Omental fat pad (tissue), 4 donors: Measurements from ENCODE around the gene FAM171A1. TPM values are rescaled to one million over a fixed set of nuclear protein-coding genes. Genes with fewer than 3 reads are reported as not detected.

Experiments used
- ATAC-seq: fragments of 150-250 bp; one replicate; pipeline ENCODE4 v1.9.1; 2016; ENCODE audit warnings: mild to moderate bottlenecking, moderate library complexity; ENCODE audit not compliant: low FRiP score
- DNase-seq: peaks from one replicate; pipeline ENCODE4 v3.0.0-alpha.2; 2019; ENCODE audit warnings: low spot score
- CTCF ChIP-seq, 3 donors: fragments of 450-650 bp; IDR thresholded peaks; one replicate each; pipeline ENCODE4 v1.5.1; 2016 to 2017; ENCODE audit warnings: antibody characterized with exemption in 3 of 3, mild to moderate bottlenecking in 3 of 3, moderate library complexity in 2 of 3
- total RNA-seq, 4 donors: library from RNA; depleted of rRNA; stranded (reverse); fragments of >200 nt; gene quantifications; one replicate each; pipeline ENCODE4 v1.1.0, GENCODE V29; 2016

Gene FAM171A1
- total RNA-seq, 4 donors from 2014 or later, result 7.0 to 17.4 (median 15.2) TPM

GRCh38 chr10:15254808-15255648, 116.1 kb downstream of the FAM171A1 start:
- no peak for ATAC-seq
- TF ChIP-seq CTCF (IDR thresholded peaks at IDR 0.05), result no peak
- no peak for DNase-seq

GRCh38 chr10:15253951-15254807, 116.9 kb downstream of the FAM171A1 start:
- TF ChIP-seq CTCF (IDR thresholded peaks at IDR 0.05), result no peak
- no peak for ATAC-seq

GRCh38 chr10:15252396-15252795, 118.7 kb downstream of the FAM171A1 start:
- no peak for TF ChIP-seq CTCF (IDR thresholded peaks at IDR 0.05)

More at GRCh38 chr10:15253951-15254807, 116.9 kb downstream of the FAM171A1 start:
- no peak for DNase-seq

GRCh38 chr10:15251791-15252380, 119.2 kb downstream of the FAM171A1 start:
- TF ChIP-seq CTCF (IDR thresholded peaks at IDR 0.05), result no peak
- DNase-seq (no peak), ATAC-seq (no peak)

More at GRCh38 chr10:15252396-15252795, 118.7 kb downstream of the FAM171A1 start:
- ATAC-seq, result no peak
- DNase-seq, result no peak

- DNase-seq (no peak), ATAC-seq (no peak)
- TF ChIP-seq CTCF (IDR thresholded peaks at IDR 0.05), result no peak
Observed at GRCh38 chr10:15245530-15245929, 125.6 kb downstream of the FAM171A1 start.

- DNase-seq (no peak), ATAC-seq (no peak)
- TF ChIP-seq CTCF (IDR thresholded peaks at IDR 0.05), result no peak
Observed at GRCh38 chr10:15244635-15245197, 126.4 kb downstream of the FAM171A1 start.
